NCI-H510A treated with DMSO at 0.1 percent for 48 hours (cell line): ENCODE results near the gene LAMB3.
A peak's percentile ranks its signal among the peaks of the same experiment; 100 is the strongest.

Experiments
- DNase-seq: peaks from one replicate; lab custom pipeline; 2025; lab: John Stamatoyannopoulos, UW

LAMB3 gene

GRCh38 chr1:209595028-209595427 lies 57.2 kb downstream of the LAMB3 start:
- no peak for DNase-seq

GRCh38 chr1:209594440-209594839 lies 57.8 kb downstream of the LAMB3 start:
- no peak for DNase-seq

GRCh38 chr1:209593747-209594146 lies 58.5 kb downstream of the LAMB3 start:
- DNase-seq: no peak

GRCh38 chr1:209590405-209590804 lies 61.8 kb downstream of the LAMB3 start:
- DNase-seq: peak; percentile 30

- DNase-seq: no peak
Measured at GRCh38 chr1:209589863-209590262, 62.4 kb downstream of the LAMB3 start.

GRCh38 chr1:209589440-209589839 lies 62.8 kb downstream of the LAMB3 start:
- no peak for DNase-seq

- no peak for DNase-seq
Measured at GRCh38 chr1:209587789-209588188, 64.4 kb downstream of the LAMB3 start.

GRCh38 chr1:209586221-209586740 lies 65.9 kb downstream of the LAMB3 start:
- no peak for DNase-seq

- DNase-seq: peak; percentile 15
Measured at GRCh38 chr1:209585672-209586071, 66.6 kb downstream of the LAMB3 start.

GRCh38 chr1:209585197-209585596 lies 67.0 kb downstream of the LAMB3 start:
- no peak for DNase-seq

GRCh38 chr1:209584231-209584672 lies 68.0 kb downstream of the LAMB3 start:
- DNase-seq: no peak

GRCh38 chr1:209583408-209583807 lies 68.8 kb downstream of the LAMB3 start, which contains the start of gene CAMK1G:
CAMK1G (plus strand) TSS chr1:209583714; CDS start chr1:209594984, 11,270 bp downstream.
- DNase-seq: no peak

- DNase-seq: no peak
Measured at GRCh38 chr1:209580577-209580976, 71.6 kb downstream of the LAMB3 start.

- DNase-seq: no peak
Measured at GRCh38 chr1:209577346-209577745, 74.9 kb downstream of the LAMB3 start.

GRCh38 chr1:209576392-209577197 lies 75.6 kb downstream of the LAMB3 start:
- peak; percentile 75 for DNase-seq

- DNase-seq: no peak
Measured at GRCh38 chr1:209570743-209571142, 81.5 kb downstream of the LAMB3 start.

GRCh38 chr1:209569455-209570207 lies 82.6 kb downstream of the LAMB3 start:
- peak; percentile 89 for DNase-seq

GRCh38 chr1:209567698-209568175 lies 84.5 kb downstream of the LAMB3 start:
- no peak for DNase-seq

- DNase-seq: peak; percentile 87
Measured at GRCh38 chr1:209565759-209566678, 86.2 kb downstream of the LAMB3 start.
